GM19455 (cell line): ENCODE data around the gene MPIG6B.

ENCODE experiments used
- ATAC-seq: cut with Tn5 transposase; IDR thresholded peaks from one replicate; pipeline ENCODE4 v1.9.1; 2021; ENCODE audit not compliant: unreplicated experiment

The MPIG6B gene, protein sequence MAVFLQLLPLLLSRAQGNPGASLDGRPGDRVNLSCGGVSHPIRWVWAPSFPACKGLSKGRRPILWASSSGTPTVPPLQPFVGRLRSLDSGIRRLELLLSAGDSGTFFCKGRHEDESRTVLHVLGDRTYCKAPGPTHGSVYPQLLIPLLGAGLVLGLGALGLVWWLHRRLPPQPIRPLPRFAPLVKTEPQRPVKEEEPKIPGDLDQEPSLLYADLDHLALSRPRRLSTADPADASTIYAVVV

DNA sequence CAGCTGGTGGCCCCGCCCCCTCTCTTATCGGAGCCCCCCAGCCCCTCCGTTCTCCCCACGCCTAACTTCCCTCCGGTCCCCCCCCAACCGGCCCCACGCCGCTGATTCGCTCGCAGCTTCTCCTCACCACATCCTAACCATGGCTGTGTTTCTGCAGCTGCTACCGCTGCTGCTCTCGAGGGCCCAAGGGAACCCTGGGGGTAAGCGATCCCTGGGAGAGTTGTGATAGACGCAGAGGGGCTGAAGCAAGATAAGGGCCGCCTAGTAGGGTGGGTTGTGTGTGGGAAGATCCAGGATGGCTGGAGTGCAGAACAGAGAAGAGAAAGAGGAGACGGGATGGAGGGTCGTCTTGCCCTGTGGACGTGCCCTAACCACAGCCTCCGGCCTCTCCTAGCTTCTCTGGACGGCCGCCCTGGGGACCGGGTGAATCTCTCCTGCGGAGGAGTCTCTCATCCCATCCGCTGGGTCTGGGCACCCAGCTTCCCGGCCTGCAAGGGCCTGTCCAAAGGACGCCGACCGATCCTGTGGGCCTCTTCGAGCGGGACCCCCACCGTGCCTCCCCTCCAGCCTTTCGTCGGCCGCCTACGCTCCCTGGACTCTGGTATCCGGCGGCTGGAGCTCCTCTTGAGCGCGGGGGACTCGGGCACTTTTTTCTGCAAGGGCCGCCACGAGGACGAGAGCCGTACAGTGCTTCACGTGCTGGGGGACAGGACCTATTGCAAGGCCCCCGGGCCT, at the start of gene MPIG6B:
Gene MPIG6B, plus strand, starts transcription at position 129 of the 735 bp plus-strand sequence. Its CDS starts 11 bp downstream, at position 140.
- no peak for ATAC-seq

DNA sequence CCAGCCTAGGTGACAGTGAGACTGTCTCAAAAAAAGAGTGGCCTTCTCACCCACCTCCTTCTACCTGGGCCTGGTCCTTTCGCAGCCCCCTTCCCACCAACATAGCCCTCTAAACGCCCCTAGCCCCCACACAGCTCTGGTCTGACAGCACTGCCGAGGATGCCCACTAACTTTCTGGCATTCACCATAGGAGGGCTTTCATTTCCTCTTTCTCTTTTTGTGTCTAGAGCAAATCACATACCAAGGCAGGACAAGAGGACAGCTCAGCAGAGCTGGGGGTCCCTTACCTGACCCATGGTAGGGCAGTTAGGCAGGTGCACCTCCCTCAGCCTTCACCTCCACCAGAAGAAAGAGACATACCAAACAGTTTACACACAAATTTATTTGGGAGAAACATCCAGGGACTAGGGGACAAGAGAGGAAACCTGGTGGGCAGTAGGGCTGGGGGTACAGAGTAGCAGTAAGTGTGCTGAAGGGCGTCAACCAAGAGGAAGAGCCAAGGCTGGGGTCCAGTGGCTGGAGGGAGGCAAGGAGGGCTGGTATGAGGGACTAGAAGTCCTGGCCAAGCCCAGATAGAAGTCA, 46.8 kb upstream of the MPIG6B start:
- ATAC-seq, result no peak

DNA sequence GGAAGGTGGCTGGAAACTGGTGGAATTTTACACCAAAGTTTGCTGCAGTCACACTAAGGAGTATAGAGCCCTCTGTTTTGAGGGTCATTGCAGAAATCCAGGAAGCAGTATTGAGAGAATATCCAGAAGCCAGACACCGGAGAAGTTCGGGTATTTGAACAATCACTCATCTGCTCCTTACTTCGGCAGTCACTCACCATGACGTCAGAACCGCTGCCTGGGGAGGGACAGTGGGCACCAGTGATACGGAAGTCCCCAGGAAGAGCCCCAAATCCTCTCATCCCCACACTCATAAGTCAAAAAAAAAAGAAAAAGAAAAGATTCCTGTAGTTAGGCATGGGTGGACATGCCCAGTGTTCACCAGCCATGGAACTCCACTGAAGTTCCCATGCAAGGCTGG, 46.3 kb upstream of the MPIG6B start:
- no peak for ATAC-seq

DNA sequence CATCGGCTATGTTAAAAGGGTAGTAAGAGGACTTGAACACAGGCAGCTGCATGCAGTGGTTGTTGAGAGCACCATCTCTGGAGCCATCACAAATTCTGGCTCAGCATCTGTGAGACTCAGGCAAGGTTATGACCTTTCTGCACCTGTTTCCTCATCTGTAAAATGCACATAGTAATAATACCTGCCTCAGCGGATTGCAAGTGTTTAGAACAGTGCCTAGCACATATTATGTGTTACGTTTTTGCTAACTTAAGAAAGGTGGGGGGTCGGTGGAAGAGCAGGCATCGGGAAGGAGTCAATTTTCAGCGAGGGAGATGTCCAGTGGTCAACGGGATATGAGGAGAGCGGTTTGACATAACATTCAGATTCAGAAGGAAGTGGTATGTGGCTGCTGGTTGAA, 45.2 kb upstream of the MPIG6B start:
- no peak for ATAC-seq

DNA sequence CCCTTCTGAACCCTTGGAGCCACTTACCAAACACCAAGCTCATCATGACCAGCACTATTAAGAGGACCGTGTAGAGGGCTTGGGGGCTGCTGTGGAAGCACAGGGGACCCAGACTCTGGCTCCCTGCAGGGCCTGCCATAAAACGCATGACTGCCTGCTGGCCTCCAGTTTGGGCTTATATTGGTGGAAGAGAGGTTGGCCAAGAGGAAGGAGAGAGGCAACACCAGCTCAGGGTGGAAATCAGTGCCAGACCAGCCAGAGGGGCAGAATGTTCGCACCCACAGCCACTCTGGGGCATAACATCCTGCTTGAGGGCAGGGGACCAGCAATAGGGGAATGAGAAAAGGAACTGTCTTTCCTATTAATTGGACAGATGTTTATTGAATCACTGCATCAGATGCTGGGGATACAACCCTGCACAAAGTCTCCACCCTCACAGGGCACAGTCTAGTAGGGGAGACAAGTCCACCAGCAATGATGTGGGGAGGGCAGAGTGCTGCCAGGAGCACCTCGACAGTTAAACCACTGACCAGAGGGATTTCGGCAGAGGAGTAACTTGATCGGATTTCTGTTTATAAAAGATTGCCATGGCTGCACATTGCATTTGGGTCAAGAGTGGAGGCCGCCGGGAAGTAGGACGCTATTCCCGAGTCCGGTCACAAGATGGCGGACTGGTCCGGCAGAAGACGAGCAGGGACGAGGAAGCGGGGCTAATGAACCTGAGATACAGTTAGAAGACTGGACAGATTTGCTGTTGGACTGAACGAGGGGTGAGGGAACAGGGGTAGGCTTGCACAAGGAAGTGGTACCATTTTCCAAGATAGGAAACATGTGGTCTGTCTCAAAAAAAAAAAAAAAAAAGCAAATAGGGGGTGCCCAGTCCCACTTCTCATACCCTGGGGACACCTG, 42.7 kb upstream of the MPIG6B start, which contains the start of gene LY6G5C:
Gene LY6G5C, minus strand, starts transcription at position 842 of the 909 bp plus-strand sequence. Its CDS starts 694 bp downstream, at position 148.
- no peak for ATAC-seq

DNA sequence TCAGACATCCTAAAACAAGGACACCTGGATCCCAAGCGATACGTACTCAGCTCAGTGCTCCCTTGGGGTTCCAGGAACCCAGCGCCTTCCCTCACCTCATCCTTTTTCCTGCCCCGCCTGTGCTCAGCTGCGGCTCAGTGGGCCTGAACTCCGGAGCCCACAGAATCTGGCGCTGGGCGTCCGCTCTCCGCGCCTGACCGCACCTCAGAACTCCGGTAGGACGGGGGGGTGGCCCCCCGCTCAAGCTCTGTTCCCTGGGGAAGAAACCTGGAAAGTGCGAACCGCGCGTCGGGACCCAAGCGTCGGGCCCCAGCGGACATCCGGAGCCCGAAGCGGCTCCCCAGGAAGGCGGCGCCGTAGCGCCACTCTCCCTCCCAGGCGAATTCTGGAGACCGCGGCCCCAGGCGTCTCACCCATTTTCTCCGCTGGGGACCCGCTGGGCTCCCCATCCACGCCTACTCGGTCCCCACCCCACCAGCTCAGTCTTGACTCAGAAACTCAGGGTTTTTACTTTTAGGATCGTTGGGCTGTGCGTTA, 42.0 kb upstream of the MPIG6B start:
- ATAC-seq, result no peak

DNA sequence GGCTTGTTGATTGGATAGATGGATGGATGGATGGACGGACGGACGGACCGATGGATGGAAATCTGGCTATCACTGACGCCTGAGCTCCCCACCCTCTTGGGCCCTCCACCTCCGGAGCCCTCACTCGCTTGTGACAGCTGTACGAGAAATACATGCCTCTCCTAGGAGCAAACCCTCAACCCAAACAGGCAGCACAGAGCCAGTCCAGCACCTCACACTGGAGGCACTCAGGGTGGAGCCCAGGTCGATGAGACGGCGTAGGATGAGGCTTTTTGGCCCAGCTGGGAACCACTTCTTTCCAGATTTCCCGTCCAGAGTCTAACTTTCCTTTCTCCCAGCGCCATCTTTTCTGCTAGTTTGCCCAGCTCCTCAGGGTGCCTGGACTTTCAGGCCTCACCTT, 39.6 kb upstream of the MPIG6B start:
- ATAC-seq, result no peak

DNA sequence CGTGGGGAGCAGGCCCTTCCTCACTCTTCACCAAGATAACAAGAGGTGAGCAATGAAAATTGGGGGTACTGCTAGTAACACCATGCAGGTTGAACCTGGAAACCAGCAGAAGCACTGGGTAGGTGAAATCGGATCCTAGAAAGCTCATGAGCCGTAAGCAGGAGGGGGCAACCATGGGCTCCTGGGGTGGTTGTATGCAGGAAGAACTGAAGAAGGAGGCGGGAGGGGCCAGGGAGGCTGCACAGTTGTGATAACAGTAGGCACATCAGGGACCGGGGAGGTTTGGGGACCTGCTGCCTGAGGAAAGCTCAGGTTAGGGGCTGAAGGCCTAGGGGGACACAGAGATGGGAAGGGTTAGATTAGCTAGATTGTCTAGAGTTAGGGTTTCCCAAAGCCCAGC, 36.7 kb upstream of the MPIG6B start:
- no peak for ATAC-seq

DNA sequence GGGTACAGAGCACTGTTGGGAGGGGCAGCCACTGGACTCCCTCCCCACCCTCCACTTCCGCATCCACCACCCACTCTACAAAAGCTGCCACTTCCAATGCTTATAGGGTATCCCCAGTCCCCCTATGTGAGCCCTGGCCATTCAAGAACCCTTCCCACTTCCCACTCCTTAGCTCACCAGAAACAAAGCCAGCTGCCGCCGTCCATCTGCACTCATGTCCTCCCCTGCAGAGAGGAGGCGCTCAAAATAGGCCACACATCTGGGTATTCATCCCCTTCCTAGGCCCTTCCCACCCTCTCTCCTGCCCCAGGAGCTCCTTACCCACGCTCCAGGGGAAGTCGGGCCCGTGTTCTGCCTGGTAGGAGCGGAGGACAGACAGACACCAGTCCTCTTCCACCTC, 35.9 kb upstream of the MPIG6B start:
- no peak for ATAC-seq

DNA sequence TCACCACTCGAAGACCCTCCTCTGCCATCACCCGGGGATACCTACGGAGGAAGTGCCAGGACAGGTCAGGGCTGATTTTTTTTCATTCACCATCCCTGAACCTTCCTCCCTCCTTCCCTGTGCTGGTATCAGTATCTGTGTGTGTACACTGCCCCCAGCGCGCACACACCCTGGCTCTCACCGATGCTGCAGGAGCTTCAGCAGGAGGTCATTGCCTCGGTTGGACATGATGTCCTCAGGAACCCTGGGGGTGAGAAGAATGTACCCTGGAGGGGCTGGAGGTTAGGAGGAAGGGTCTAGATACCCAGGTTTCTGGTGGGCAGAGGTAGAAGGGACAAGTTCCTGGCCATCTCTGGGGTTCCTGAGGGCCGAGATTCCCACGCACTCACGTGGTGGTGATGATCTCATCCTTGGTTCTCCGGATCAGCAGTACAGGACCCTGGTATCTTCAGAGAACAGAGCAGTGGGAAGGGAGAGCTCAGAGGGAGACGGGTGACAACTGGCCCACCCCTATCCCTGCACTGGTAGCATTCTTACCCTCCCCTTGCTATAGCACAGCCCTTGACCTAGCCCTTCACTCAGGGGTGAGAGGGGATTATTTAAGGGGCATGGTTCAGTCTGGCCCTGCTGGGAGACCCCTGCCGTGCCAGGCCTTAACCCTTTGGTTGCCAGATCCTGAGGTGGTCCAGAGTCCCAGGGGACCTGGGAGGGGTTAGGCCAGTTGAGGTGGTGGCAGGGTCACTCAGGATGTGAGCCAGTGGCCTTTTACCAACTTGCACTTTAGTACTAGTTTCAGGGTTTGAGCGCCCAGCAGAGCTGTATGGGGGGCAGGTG, 35.1 kb upstream of the MPIG6B start:
- no peak for ATAC-seq

DNA sequence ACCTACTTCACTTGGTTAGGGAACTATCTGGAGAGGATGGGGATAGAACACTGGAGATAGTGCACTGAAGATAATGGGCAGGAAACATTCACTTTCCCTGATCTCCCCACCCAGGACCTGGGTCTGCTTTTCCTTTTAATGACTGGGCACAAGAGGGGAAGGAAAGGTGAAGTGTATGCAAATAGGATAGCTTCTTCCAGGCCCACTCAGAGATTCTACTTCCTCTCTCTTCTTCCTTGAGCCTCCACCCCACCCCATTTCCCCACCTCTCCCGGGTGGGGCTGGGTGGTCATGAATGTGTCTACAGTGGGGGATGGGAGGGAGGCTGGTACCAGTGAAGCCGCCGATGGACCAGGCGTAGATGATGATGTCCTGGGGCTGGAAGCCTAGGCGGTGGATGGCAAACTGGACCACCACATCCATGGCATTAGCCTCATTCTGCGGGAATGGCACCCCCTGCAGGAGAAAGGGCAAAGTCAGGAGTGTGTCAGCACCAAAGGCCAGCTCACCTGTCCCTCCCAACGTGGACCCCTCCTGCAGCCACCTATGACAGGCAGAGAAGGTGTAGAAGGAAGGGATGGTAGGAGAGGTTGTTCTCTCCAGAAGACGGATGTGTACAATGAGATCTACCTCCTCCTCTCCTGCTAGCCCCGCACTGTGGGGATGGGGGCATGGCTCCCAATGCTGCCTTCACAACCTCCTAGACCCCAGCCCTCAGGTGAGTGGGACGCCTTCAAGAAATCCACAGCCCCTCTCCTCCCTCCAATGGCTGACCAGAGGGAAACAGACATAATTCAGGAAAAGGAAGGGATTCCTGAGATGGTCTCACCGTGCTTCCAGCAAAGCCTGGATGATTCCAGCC, 33.7 kb upstream of the MPIG6B start:
- no peak for ATAC-seq

DNA sequence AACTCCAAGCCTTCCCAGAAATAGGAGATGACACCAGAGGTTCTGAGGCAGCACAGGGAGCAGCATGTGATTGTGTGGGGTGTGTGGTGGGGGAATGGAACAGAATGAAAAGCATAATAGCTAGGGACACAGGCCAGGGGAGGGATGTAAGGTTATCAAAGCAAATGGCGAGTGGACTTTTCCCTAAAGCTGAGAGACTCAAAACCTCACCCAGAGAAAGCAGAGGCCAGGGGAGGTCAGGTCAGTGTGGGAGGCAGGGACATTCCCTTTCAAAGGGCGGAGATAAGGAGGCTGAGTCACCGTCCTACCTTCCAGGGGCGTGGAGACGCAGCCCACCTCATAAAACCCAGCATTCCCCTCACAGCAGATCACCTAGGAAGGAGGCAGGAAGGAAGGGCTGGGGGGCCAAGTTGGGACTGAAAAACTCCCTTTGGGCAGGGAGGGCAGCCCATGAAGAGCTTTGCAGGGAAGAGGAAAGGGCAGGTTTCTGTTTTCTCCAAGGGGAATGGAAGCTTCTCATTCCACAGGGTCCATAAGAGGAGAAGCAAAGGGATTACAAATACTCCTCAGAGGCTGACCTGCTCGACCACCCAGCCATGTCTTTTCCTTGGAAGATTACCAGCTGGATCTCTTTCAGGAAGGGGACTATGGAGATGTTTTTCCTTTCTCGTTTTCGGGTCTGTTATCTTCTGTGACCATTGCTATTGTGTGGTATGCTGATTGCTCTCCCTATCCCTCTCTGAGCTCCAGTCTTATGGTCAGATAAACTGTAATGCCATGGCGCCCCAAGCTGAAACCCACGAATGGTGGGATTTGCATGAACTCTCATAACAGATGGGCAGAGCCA, 32.7 kb upstream of the MPIG6B start:
- ATAC-seq, result no peak

DNA sequence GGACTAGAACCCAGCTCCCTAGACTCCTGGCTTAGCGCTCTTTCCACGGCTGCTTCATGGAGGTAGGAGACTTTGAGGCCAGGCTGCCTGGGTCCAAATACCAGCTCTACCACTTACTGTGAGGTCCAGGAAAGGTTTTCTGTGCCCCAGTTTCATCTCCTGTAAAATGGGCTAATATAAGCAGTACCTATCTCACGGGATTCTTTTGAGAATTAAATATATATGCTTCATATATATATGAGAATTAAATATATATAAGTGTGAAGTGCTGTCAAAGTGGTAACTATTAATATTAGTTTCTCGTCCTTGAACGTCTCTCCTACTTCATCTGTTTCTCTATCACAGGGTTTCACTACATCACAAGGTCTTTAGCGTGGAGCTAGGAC, 32.1 kb upstream of the MPIG6B start:
- no peak for ATAC-seq

DNA sequence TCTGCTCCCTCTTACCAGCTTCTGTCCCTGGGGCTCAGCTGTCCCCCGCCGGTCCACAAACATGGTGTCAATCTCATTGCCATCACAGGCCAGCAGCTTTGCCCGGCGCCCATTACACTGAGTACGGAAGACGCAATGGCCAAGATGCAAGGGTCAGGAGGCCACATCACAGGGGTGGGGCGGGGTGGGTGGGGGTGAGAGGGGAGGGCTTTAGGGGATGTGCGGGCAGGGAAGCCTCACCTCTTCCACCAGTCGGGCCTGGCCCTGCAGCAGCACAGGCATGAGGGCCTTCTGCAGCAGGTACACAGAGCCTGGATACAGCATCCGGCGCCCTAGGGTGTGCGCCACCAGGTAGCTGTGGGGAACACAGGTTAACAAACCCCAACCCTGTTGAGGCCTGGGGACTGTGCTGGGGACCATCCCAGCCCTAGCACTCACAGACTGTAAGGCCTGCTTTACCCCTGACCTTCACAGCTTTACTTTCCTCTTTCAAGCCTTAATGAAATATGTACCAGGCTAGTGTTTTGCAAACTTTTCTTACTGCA, 31.5 kb upstream of the MPIG6B start:
- no peak for ATAC-seq

DNA sequence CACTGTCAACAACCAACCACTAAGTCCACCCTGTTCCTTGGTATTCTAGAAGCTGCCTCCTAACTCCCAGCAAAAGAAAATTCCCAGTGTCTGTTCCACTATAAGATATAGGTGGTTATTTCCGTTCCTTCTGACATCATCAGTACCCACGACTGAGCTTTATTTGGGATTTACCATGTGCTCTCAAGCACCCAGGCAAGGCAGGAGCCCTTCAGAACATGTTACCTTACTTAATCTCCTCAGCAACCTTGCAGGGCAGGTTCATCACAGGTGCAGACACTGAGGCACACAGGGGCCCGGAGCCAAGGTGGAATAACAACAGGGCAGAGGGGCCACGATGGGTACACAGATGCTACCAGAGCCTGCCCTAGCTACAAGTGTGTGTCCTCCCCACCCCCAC, 30.8 kb upstream of the MPIG6B start:
- no peak for ATAC-seq

DNA sequence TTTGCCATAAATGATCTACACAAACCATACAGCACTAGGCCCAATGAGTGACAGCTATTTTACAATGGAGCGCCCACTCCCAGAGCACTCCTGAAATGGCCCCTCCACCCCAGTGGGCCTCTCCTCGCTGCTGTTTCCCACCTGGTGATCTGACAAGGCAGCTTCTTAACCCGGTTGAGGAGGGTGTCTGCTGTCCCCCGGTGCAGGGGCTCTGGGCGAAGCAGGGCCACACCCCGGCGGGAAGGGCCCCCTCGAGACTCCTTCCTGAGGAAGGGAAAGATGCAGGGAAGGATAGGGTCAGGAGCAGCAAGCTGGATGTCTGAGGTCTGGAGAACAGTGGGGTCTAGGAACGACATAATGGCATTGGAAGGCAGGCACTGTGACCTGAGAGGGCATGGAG, 30.3 kb upstream of the MPIG6B start:
- no peak for ATAC-seq

DNA sequence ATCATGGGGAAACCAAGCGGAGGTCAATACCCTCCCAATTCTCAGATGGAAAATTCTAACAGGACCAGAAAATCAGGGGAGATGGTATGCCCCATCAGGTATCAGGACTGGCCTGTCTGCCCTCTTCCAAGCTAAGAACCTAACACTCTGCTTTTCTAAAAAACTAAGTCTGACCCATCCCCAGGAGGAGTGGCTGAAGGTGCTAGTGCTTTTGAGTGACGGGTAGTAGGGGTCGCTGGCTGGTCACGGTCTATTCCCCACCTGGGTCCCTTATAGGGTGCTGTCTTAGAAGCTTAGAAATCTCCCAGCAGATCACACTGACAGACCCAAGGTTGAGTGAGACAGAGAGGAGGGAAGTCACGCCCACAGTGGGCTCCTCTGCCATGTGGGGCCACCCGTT, 29.6 kb upstream of the MPIG6B start:
- no peak for ATAC-seq

DNA sequence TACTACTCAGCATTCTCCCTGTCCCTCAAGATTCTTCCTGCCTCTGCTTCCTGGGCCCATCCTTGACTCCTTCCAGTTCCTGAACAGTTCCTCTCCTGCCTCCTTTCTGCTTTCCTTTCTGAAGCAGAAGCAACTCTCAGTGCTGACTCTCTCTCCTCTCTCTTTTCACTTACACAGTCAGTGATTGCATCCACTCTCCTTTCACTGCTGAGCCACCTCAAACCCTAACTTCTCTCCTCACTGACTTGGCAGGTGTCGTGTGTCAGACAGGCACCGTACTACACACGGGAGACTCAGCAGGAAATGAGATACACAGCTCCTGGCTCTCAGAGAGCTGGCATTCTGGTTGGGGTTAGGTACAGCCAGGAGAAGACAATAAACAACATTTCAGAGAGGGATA, 25.6 kb upstream of the MPIG6B start:
- ATAC-seq, result no peak
